Colon (tissue), 2 donors: Measurements from ENCODE around the gene PRM1.

ENCODE experiments used
- FAIRE-seq: peaks from 2 replicates; lab custom pipeline; 2012; peaks lifted over from hg19 to GRCh38; lab: Jason Lieb, UNC
- donor health status: control.
- donor health status: control.

The PRM1 gene

GRCh38 chr16:11280616-11281522, at the start of gene PRM1:
Gene PRM1, minus strand, starts transcription at chr16:11281330. Its CDS starts 92 bp downstream, at chr16:11281238.
- no peak for FAIRE-seq

DNA sequence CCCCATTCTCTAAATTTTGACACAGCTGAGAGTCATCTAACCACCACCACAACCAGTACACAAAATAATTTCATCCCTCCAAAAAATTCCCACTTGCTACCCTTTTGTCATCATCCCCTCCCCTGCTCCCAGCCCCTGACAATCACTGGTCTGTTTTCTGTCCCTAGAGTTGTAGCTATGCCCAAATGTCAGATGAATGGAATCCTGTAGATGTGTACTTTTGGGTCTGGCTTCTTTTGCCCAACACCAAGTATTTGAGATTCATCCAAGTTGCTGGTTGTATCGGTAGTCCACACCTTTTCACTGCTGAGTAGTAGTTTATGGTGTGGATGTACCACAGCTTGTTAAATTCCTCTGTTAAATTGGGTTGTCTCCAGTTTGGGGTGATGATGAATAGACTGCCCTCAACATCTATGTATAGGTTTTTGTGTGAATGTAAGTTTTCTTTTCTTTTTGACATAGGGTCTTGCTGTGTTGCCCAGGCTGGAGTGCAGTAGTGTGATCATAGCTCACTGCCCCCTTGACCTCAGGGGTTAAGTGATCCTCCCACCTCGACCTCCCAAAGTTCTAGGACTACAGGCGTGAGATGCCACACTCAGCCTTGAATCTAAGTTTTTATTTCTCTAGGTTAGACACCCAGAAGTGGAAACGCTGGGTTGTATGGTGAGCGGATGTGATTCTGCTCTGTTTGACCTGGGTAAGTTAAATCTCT, 49.6 kb upstream of the PRM1 start:
- no peak for FAIRE-seq

- FAIRE-seq = no peak
These were observed 48.8 kb upstream of the PRM1 start for GRCh38 chr16:11329891-11330290.

DNA sequence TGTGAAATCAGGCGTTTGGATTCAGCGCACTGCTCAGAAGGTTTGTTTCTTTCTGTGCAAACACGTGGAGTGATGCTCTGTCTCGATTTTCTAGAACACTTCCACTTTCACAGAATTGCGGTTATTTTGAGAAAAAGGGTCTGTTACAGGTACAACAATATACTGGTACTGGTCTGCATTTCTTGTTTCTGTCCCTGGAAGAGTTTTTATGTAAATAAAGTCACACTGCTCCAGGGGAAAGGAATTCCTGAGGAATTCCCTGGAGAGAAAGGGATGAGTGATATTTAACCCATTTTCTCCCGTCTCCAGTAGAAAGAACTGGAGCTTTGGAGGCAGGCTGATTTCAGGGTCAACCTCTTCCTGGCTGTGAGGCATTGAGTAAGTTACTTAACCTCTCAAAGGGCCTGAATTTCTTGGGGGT, 48.0 kb upstream of the PRM1 start:
- no peak for FAIRE-seq

DNA sequence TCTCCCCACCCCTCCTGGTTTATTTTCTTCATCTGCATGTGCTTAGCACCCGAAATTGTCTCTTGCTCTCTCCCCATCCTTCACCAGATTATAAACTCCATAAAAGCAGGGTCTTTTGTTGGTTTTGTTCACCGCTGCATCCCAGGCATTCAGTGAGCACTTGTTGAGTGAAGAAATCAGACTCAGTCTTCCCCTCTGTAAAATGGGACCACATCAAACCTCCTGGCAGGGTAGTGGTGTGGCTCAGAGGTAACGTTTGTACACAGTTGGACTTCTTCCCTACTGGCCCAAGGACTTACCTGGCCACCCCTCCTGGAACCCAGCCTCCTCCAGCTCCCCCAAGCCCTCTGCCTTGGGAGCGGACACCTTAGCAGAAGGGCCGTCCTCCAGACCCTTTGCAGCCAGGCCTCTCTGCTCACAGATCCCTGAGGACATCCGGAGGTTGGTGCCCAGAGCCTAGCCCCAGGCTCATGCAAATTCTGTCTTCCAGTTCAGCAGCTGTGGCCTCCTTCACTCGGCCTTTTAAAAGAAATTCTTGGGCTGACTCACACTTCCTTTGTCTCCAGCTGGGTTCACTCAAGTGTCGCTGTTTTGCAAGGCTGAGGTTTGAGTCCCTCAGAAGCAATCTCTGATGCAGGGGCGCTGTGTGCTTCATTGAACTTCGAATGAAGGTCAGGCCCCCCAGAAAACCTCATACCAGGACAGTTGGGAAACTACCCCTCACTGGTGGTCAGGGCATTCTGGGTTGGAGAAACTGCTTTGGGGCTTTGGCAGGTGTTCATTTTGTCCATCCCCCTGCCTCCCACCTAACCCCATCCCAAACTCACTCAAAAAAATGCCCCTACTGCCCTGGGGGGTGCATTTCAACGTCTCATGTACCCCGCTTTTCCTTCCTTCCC, 47.3 kb upstream of the PRM1 start:
- FAIRE-seq = no peak

GRCh38 chr16:11327277-11328171, 46.4 kb upstream of the PRM1 start:
- no peak for FAIRE-seq

- FAIRE-seq = no peak
These were observed 45.7 kb upstream of the PRM1 start for GRCh38 chr16:11326737-11327276.

DNA sequence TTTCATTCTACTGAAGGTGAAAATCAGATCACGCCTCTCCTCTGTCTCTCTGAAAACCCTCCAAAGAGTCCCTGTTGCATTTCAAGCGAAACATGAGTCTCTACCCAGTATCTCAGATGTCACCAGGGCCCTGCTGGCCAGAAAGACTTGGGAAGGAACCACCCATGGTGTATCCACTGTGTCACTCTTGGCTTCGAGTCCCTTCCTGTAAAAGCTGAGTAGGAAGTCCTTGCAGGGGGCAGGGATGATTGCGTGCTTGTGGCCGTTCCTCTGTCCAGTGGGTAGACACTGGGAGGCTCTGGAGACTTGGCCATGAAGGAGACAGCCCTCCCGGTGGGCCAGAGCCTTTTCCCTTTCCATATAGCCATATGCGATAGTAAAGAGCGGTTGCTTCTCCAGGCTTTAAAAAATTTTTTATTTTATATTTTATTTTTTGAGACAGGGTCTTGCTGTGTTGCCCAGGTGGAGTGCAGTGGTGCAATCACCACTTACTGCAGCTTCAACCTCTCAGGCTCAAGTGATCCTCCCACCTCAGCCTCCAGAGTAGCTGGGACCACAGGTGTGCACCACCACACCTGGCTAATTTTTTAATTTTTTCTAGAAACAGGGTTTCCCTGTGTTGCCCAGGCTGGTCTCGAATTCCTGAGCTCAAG, 45.1 kb upstream of the PRM1 start:
- FAIRE-seq = no peak

GRCh38 chr16:11325404-11326083, 44.4 kb upstream of the PRM1 start:
- FAIRE-seq = no peak

- FAIRE-seq = no peak
These were observed 42.6 kb upstream of the PRM1 start for GRCh38 chr16:11323551-11324336.

DNA sequence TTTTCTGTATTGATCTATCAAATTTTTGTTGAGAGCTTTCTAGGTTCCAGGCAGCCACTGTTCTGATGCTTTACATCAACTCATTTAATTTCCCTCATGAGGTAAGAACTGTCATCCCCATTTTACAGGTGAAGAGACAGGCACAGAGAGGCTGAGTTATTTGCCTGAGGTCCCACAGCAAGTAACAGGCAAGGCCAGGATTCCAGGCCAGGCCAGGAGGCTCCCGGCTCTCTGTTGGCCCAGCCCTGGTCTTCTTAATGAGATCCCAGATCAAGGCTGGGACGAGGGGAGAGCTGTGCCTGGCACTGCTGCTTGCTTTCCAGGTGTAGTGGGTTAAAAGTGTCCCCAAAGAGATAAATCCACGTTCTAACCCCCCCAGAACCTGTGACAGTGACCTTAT, 41.7 kb upstream of the PRM1 start:
- FAIRE-seq = no peak

DNA sequence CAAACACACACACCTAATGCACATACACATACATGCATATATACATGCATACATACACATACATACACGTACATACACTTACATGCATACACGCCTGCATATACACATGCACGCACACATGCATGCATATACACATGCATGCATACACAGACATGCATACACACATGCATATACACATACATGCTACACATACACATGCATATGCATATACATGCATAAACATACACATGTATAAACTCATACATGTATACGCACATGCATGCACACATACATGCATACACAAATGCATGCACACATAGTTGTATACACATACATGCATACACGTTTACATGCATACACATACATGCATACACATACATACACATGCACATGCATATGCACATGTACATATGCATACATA, 40.5 kb upstream of the PRM1 start:
- FAIRE-seq = no peak

GRCh38 chr16:11320170-11320569, 39.0 kb upstream of the PRM1 start:
- no peak for FAIRE-seq

- no peak for FAIRE-seq
These were observed 38.5 kb upstream of the PRM1 start for GRCh38 chr16:11319529-11320146.

DNA sequence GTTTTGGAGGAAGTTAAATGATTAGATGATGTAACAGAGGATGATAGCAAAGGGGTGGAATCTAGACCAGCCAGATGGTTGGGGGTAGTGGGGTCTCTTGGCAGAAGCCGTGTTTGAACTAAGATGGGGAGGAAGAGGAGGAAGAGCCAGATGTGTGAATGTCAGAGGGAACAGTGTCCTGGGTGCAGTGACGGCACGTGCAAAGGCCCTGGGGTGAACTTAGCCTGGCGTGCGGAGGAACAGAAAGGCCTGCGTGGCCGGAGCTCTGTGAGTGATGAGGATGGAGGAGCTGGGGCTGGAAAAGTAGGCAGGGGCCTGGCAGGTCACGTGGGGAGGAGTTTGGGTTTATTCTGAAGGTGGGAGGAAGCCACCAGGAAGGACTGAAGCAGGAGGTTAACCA, 37.7 kb upstream of the PRM1 start:
- no peak for FAIRE-seq

GRCh38 chr16:11316331-11317015, 35.3 kb upstream of the PRM1 start:
- FAIRE-seq = no peak

DNA sequence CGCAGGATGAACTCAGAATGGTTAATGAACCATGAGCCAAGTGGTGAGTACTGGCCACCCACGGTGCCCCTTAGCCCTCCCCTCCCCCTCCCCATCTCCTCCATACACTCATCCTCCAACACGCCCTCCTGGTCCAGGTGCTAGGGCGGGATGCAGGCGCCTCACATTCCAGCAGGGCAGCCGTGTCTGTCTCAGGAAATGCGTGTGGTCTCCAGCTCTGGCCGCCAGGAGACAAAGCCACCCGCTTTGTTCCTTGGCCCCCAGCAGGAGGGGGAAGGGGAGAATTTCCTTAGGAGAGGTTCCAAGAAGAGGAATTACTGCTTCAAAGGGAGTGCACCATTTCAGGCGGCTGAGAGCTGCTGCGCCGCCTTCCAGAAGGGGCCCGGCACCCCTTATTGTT, 34.4 kb upstream of the PRM1 start:
- no peak for FAIRE-seq

- no peak for FAIRE-seq
These were observed 33.3 kb upstream of the PRM1 start for GRCh38 chr16:11314309-11314894.
